K562 treated with DMSO at 1 percent for 12 hours (cell line): ENCODE results near the gene KIF3A. TPM values are rescaled to one million over a fixed set of nuclear protein-coding genes. Genes with fewer than 3 reads are reported as not detected.

Source experiments
- total RNA-seq: library from RNA; unstranded; fragments of 300-600 nt; gene quantifications from 2 replicates; pipeline ENCODE4 v1.2.3, GENCODE V29; 2022; ENCODE audit not compliant: insufficient read depth

Gene KIF3A
- 3.6 and 5.4 TPM in 2 replicates for total RNA-seq

DNA sequence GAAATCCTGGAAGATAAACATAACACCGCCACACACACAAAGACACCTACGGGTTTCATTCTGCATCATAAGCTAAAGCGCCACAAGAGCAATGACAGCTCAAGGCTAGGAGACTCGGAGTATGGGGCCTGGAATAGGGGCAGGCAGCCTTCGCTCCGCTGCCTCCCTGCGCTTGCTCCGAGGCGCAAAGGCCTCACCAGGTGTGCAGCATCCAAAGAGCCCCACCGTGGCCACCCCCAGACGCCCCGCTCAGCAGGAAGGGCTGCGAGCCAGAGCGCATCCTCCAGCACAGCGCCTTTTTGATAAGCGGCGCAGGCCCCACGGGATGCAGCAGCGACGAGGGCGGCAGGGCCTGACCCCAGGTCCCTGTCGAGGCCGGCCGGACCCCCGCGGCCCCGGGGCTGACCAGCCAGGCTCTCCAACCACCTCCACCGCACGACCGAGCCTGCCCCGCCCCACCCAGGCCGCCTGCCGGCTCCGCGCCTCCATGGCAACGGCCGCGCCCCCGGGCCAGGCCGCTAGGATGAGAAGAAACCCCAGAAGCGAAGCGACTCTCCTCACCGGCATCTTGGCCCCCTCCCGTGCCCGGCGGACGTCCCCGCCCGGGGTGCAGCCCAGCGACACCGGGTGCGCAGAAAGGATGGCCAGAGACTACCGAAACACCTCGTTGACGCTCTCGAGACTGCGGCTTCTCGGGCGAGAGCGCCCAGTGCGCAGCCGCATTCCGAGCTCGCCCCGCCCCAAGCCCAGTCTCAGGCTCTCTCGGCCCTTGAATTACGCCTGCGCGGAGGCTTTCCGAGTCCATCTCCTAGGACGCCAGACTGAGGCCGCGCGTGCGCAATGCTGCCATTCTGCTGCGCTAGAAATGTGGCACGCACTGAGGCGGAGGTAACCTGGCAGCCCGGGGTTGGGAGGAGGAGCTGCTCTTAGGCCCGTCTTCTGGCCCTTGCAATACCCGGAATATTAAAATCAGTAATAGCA, at the start of gene KIF3A:
TSS of gene KIF3A (minus strand) at position 694 of the 981 bp plus-strand sequence. CDS start at position 567, 127 bp downstream.

GRCh38 chr5:132777209-132778069, 40.1 kb upstream of the KIF3A start, which contains the start of gene SEPTIN8:
Gene SEPTIN8, minus strand, starts transcription at chr5:132777239. Its CDS starts 102 bp downstream, at chr5:132777137.

GRCh38 chr5:132746954-132747615, 9.7 kb upstream of the KIF3A start, which contains the start of gene CCNI2:
Gene CCNI2, plus strand, starts transcription at chr5:132747426. Its CDS starts 70 bp downstream, at chr5:132747496.

GRCh38 chr5:132673939-132674630, 63.3 kb downstream of the KIF3A start, which contains the start of gene IL4:
Gene IL4, plus strand, starts transcription at chr5:132673989. Its CDS starts 62 bp downstream, at chr5:132674051.

GRCh38 chr5:132657676-132658380, 79.5 kb downstream of the KIF3A start, which contains the start of gene IL13:
Gene IL13, plus strand, starts transcription at chr5:132658173. Its CDS starts 14 bp downstream, at chr5:132658187.

Other genes starting within 250 kb of the KIF3A start
- gene IRF1, start 246.8 kb downstream of the KIF3A start, total RNA-seq: 37.2 and 37.9 TPM in 2 replicates
- not detected in 2 replicates for gene IL5, start 194.0 kb downstream of the KIF3A start, total RNA-seq
- 8.2 and 25.8 TPM in 2 replicates for gene RAD50, start 180.6 kb downstream of the KIF3A start, total RNA-seq
- not detected in 2 replicates for gene IL13, start 79.4 kb downstream of the KIF3A start, total RNA-seq
- not detected in 2 replicates for gene IL4, start 63.6 kb downstream of the KIF3A start, total RNA-seq
- gene CCNI2, start 9.9 kb upstream of the KIF3A start, total RNA-seq: 6.4 and 10.8 TPM in 2 replicates
- gene SEPTIN8, start 39.7 kb upstream of the KIF3A start, total RNA-seq: 32.5 and 94.8 TPM in 2 replicates
- not detected in 2 replicates for gene SOWAHA, start 75.8 kb upstream of the KIF3A start, total RNA-seq
- 21.6 and 40.0 TPM in 2 replicates for gene SHROOM1, start 93.1 kb upstream of the KIF3A start, total RNA-seq
- gene GDF9, start 128.9 kb upstream of the KIF3A start, total RNA-seq: not detected in 2 replicates
- gene UQCRQ, start 129.1 kb upstream of the KIF3A start, total RNA-seq: 164 and 351 TPM in 2 replicates
- 0.96 and 5.3 TPM in 2 replicates for gene LEAP2, start 136.1 kb upstream of the KIF3A start, total RNA-seq
- 2.5 and 27.3 TPM in 2 replicates for gene AFF4, start 226.1 kb upstream of the KIF3A start, total RNA-seq